Measurements from ENCODE around the gene ANKRD42. TPM values are rescaled to one million over a fixed set of nuclear protein-coding genes. Genes with fewer than 3 reads are reported as not detected.

ANKRD42 gene
- total and polyA plus RNA-seq, 2 of the 8 experiments (the other 6 are each of a cell fraction or from before 2014, with no cell fraction given): 2.0 to 5.5 TPM

- Histone ChIP-seq H2BK20ac (ENCODE audit: low read length) (no peak overlapping the region), H4K91ac (replicated peaks; ENCODE audit: insufficient read length, low read length) (no peak overlapping the region), H2BK12ac (ENCODE audit: low read depth, low read length) (no peak overlapping the region), H3K23me2 (ENCODE audit: low read depth, low read length) (peaks cover 5% of the 10 kb centered on the region; the same call in 1 of the 2 replicates), H3K9me3 (ENCODE audit: insufficient read depth in 2 of 2, low read depth in 1 of 2, low read length in 1 of 2) (no peaks in the 10 kb centered on the region), H3K4ac (replicated peaks; ENCODE audit: insufficient read length, low read depth, low read length) (no peak overlapping the region), H3K18ac (ENCODE audit: extremely low read depth, low read length) (no peak overlapping the region), H2BK5ac (ENCODE audit: low read depth, low read length) (no peak overlapping the region), H3K56ac (replicated peaks; ENCODE audit: insufficient read length, low read depth, low read length) (no peak overlapping the region), H3K27ac (ENCODE audit: low read depth, low read length) (no peak overlapping the region), H3K23ac (ENCODE audit: insufficient read length) (no peak overlapping the region), H3K36me3 (ENCODE audit: control insufficient read depth in 2 of 4, insufficient read depth in 4 of 4, low read length in 3 of 4) (peaks cover 0 to 37% (median 3%) of the 10 kb centered on the region in 4 experiments; a peak in 5 of 8 replicates), H3K14ac (ENCODE audit: insufficient read length) (no peak overlapping the region), H3K4me1 (replicated peaks in 1 of 4; ENCODE audit: control insufficient read depth in 3 of 4, insufficient read depth in 4 of 4, low read length in 3 of 4) (peaks cover 0 to 7% (median 2%) of the 10 kb centered on the region in 4 experiments; a peak in 1 of 7 replicates), H3K4me2 (ENCODE audit: insufficient read depth in 1 of 2, low read depth in 2 of 2, low read length in 2 of 2) (peak overlapping the region; percentile 65 to 80), H3K4me3 (ENCODE audit: extremely low read depth in 1 of 4, insufficient read depth in 2 of 4, low read depth in 3 of 4, low read length in 4 of 4) (peak overlapping the region; percentile 85 to 96 (median 96)), H4K20me1 (replicated peaks in 1 of 2; ENCODE audit: control insufficient read depth in 1 of 2, insufficient read depth in 2 of 2, low read length in 2 of 2) (peaks cover 14 to 17% of the 10 kb centered on the region in 2 experiments), H4K5ac (ENCODE audit: insufficient read length, low read depth, low read length) (no peak overlapping the region), H3K79me2 (ENCODE audit: control insufficient read depth in 1 of 2, insufficient read depth in 2 of 2, low read length in 2 of 2) (peaks cover 29 to 71% of the 10 kb centered on the region in 2 experiments), H4K8ac (ENCODE audit: extremely low read depth, insufficient read depth, low read length) (no peak overlapping the region), H3K79me1 (ENCODE audit: low read depth, low read length) (0 out of 2 replicates have a peak, but pooled peaks cover 4% of the 10 kb centered on the region), H2AFZ (ENCODE audit: low read length) (no peak overlapping the region), H3K9ac (replicated peaks in 1 of 4; ENCODE audit: extremely low read depth in 1 of 4, low read depth in 3 of 4, low read length in 3 of 4) (peak overlapping the region in 3 of 4 experiments; percentile 1 to 35 (median 6); a peak in 5 of 7 replicates), H2BK15ac (ENCODE audit: low read length) (no peak overlapping the region), H2AK5ac (ENCODE audit: low read depth, low read length) (no peak overlapping the region), H2BK120ac (replicated peaks; ENCODE audit: low read depth, low read length) (no peak overlapping the region), H3K27me3 (replicated peaks in 1 of 4; ENCODE audit: control insufficient read depth in 3 of 4, extremely low read depth in 1 of 4, insufficient read depth in 3 of 4, low read length in 3 of 4) (no peaks in the 10 kb centered on the region)
- DNase-seq (ENCODE audit: low read depth in 1 of 2, low spot score in 2 of 2): no peak
- TF ChIP-seq JUN (IDR thresholded peaks at IDR 0.05; ENCODE audit: low read depth, low read length) (no peak), POLR2A (IDR thresholded peaks at IDR 0.05; ENCODE audit: control extremely low read depth in 1 of 2, low read depth in 2 of 2, low read length in 2 of 2) (peak in 1 of 2 experiments; percentile 53; a peak in 1 of 3 replicates)
- no peak for FAIRE-seq
- CTCF ChIA-PET (ENCODE audit: partially characterized antibody): interaction anchor here (0.7 to 0.8 kb wide), 4 partner anchors 22 to 483 kb away, joined by 3 read pairs; no protein-coding TSS in a partner anchor
- 51% methylated on average over 15 of the region's 15 CpGs; no CpG with 5 or more reads in 1 of the 2 experiments for WGBS, 2 experiments (ENCODE audit: extremely low coverage in 1 of 2, insufficient coverage in 1 of 2, insufficient read length in 1 of 2, insufficient replicate concordance in 2 of 2, low coverage in 1 of 2, low lambda C conversion rate in 2 of 2, missing lambda C conversion rate in 1 of 2)
- POLR2A ChIA-PET (ENCODE audit: partially characterized antibody): interaction anchor here (1.3 to 3.7 kb wide), 9 partner anchors 9 to 258 kb away, joined by 3 to 25 read pairs (median 6); partner anchors contain the start of genes DDIAS and RAB30
Observed at GRCh38 chr11:83158965-83159901, 34.3 kb upstream of the ANKRD42 start.

All from H1 (cell line).